H1 (cell line): ENCODE measurements around the gene MKX. TPM values are rescaled to one million over a fixed set of nuclear protein-coding genes. Genes with fewer than 3 reads are reported as not detected.
A peak's percentile ranks its signal among the peaks of the same experiment; 100 is the strongest.

Source experiments
- CTCF ChIA-PET: fragments of 300-600 bp; sonication (Branson Sonifier 250); formaldehyde crosslinking; loops from one replicate; lab custom pipeline; 2021; ENCODE audit not compliant: partially characterized antibody; lab: Charles Lee
- POLR2A ChIA-PET: fragments of 300-600 bp; sonication (Branson Sonifier 250); formaldehyde crosslinking; loops from one replicate; lab custom pipeline; 2021; ENCODE audit warnings: inconsistent platforms; ENCODE audit not compliant: partially characterized antibody; lab: Charles Lee
- DNase-seq, 2 experiments: peaks; one replicate each; pipeline versions ENCODE4 v3.0.0 to v3.0.0-alpha.2; 2010 to 2022; ENCODE audit warnings: low spot score in 2 of 2, low read depth in 1 of 2, mixed read lengths in 1 of 2
- FAIRE-seq: peaks from 2 replicates; lab custom pipeline; 2011; peaks lifted over from hg19 to GRCh38; lab: Jason Lieb, UNC
- H2AFZ ChIP-seq: 2 replicates; pipeline ENCODE4 v1.8.1; 2012; ENCODE audit warnings: low read length, inconsistent platforms
- H2AK5ac ChIP-seq: 2 replicates; pipeline ENCODE4 v1.6.1; 2013; ENCODE audit warnings: low read depth, low read length
- H2BK120ac ChIP-seq: replicated peaks from 2 replicates; pipeline ENCODE3; 2013; ENCODE audit warnings: low read depth, low read length, inconsistent platforms
- H2BK12ac ChIP-seq: 2 replicates; pipeline ENCODE4 v1.6.1; 2013; ENCODE audit warnings: low read depth, low read length
- H2BK15ac ChIP-seq: 2 replicates; pipeline ENCODE4 v1.6.1; 2013; ENCODE audit warnings: low read length
- H2BK20ac ChIP-seq: 2 replicates; pipeline ENCODE4 v1.6.1; 2013; ENCODE audit warnings: low read length
- H2BK5ac ChIP-seq: 2 replicates; pipeline ENCODE4 v1.6.1; 2013; ENCODE audit warnings: low read depth, low read length
- H3K14ac ChIP-seq: 2 replicates; pipeline ENCODE4 v1.6.1; 2013; ENCODE audit warnings: inconsistent platforms; ENCODE audit not compliant: insufficient read length
- H3K18ac ChIP-seq: 2 replicates; pipeline ENCODE4 v1.6.1; 2013; ENCODE audit warnings: low read length; ENCODE audit errors: extremely low read depth
- H3K23ac ChIP-seq: 2 replicates; pipeline ENCODE4 v1.6.1; 2013; ENCODE audit warnings: inconsistent platforms; ENCODE audit not compliant: insufficient read length
- H3K23me2 ChIP-seq: 2 replicates; pipeline ENCODE4 v1.6.1; 2013; ENCODE audit warnings: low read depth, low read length
- H3K27ac ChIP-seq: 2 replicates; pipeline ENCODE4 v1.6.1; 2011; ENCODE audit warnings: low read depth, low read length, inconsistent platforms
- H3K27me3 ChIP-seq, 4 experiments: replicated peaks in 1 of 4; 1 replicate in 1 of 4; 2 replicates in 3 of 4; pipeline versions ENCODE4 v1.6.1 to v1.8.1; 2011 to 2013; ENCODE audit warnings: low read length in 3 of 4, mild to moderate bottlenecking in 3 of 4, inconsistent platforms in 2 of 4, mixed read lengths in 2 of 4, moderate library complexity in 1 of 4; ENCODE audit not compliant: control insufficient read depth in 3 of 4, insufficient read depth in 3 of 4; ENCODE audit errors: extremely low read depth in 1 of 4
- H3K36me3 ChIP-seq, 4 experiments: 2 replicates each; pipeline versions ENCODE4 v1.6.1 to v1.8.1; 2011 to 2013; ENCODE audit warnings: mild to moderate bottlenecking in 4 of 4, low read length in 3 of 4, moderate library complexity in 2 of 4, control low read depth in 1 of 4, inconsistent platforms in 1 of 4; ENCODE audit not compliant: insufficient read depth in 4 of 4, control insufficient read depth in 2 of 4
- H3K4ac ChIP-seq: replicated peaks from 2 replicates; pipeline ENCODE3; 2013; ENCODE audit warnings: low read length, low read depth, mixed read lengths, inconsistent platforms; ENCODE audit not compliant: insufficient read length
- H3K4me1 ChIP-seq, 4 experiments: replicated peaks in 1 of 4; 1 replicate in 1 of 4; 2 replicates in 3 of 4; pipeline versions ENCODE4 v1.6.1 to v1.8.1; 2011 to 2013; ENCODE audit warnings: low read length in 3 of 4, inconsistent platforms in 2 of 4, mixed read lengths in 1 of 4; ENCODE audit not compliant: insufficient read depth in 4 of 4, control insufficient read depth in 3 of 4
- H3K4me2 ChIP-seq, 2 experiments: 2 replicates each; pipeline versions ENCODE4 v1.6.1 to v1.8.1; 2011 to 2013; ENCODE audit warnings: low read depth in 2 of 2, low read length in 2 of 2, control low read depth in 1 of 2, inconsistent platforms in 1 of 2, mild to moderate bottlenecking in 1 of 2; ENCODE audit not compliant: insufficient read depth in 1 of 2
- H3K4me3 ChIP-seq, 4 experiments: fragments of 200-600, 300-600 bp in 1 of 4; sonication (generic), shearing (Covaris generic), sonication (Bioruptor Twin) in 1 of 4; 2 replicates each; pipeline versions ENCODE4 v1.5.1 to v1.8.1; 2011 to 2016; ENCODE audit warnings: low read length in 4 of 4, low read depth in 3 of 4, control low read depth in 2 of 4, inconsistent platforms in 2 of 4, mild to moderate bottlenecking in 2 of 4, mixed read lengths in 1 of 4, moderate library complexity in 1 of 4; ENCODE audit not compliant: insufficient read depth in 2 of 4; ENCODE audit errors: extremely low read depth in 1 of 4
- H3K56ac ChIP-seq: replicated peaks from 2 replicates; pipeline ENCODE3; 2013; ENCODE audit warnings: low read depth, mild to moderate bottlenecking, mixed read lengths, low read length, inconsistent platforms; ENCODE audit not compliant: insufficient read length
- H3K79me1 ChIP-seq: 2 replicates; pipeline ENCODE4 v1.6.1; 2013; ENCODE audit warnings: low read depth, low read length, control low read depth
- H3K79me2 ChIP-seq, 2 experiments: 2 replicates each; pipeline versions ENCODE4 v1.6.1 to v1.8.1; 2012 to 2013; ENCODE audit warnings: low read length in 2 of 2, mild to moderate bottlenecking in 2 of 2, inconsistent platforms in 1 of 2; ENCODE audit not compliant: insufficient read depth in 2 of 2, control insufficient read depth in 1 of 2
- H3K9ac ChIP-seq, 4 experiments: replicated peaks in 1 of 4; 1 replicate in 1 of 4; 2 replicates in 3 of 4; pipeline versions ENCODE4 v1.6.1 to v1.8.1; 2011 to 2013; ENCODE audit warnings: low read depth in 3 of 4, low read length in 3 of 4, control low read depth in 2 of 4, mild to moderate bottlenecking in 2 of 4, moderate library complexity in 2 of 4, inconsistent platforms in 1 of 4; ENCODE audit errors: extremely low read depth in 1 of 4
- H3K9me3 ChIP-seq, 2 experiments: 2 replicates each; pipeline versions ENCODE4 v1.6.1 to v1.8.1; 2012 to 2013; ENCODE audit warnings: mild to moderate bottlenecking in 2 of 2, moderate library complexity in 2 of 2, control low read depth in 1 of 2, inconsistent platforms in 1 of 2, low read depth in 1 of 2, low read length in 1 of 2, mixed read lengths in 1 of 2; ENCODE audit not compliant: insufficient read depth in 2 of 2
- H4K20me1 ChIP-seq, 2 experiments: replicated peaks in 1 of 2; 2 replicates each; pipeline versions ENCODE3 to v1.8.1; 2011 to 2013; ENCODE audit warnings: inconsistent platforms in 2 of 2, low read length in 2 of 2, mild to moderate bottlenecking in 1 of 2; ENCODE audit not compliant: insufficient read depth in 2 of 2, control insufficient read depth in 1 of 2
- H4K5ac ChIP-seq: 2 replicates; pipeline ENCODE4 v1.6.1; 2013; ENCODE audit warnings: low read length, low read depth, mixed read lengths, inconsistent platforms; ENCODE audit not compliant: insufficient read length
- H4K8ac ChIP-seq: 2 replicates; pipeline ENCODE4 v1.8.0; 2013; ENCODE audit warnings: mild to moderate bottlenecking, moderate library complexity, low read length, inconsistent platforms; ENCODE audit not compliant: insufficient read depth; ENCODE audit errors: extremely low read depth
- H4K91ac ChIP-seq: replicated peaks from 2 replicates; pipeline ENCODE3; 2013; ENCODE audit warnings: low read length, mixed read lengths, inconsistent platforms; ENCODE audit not compliant: insufficient read length
- CHD2 ChIP-seq: IDR thresholded peaks from 2 replicates; pipeline ENCODE4 v1.6.1; 2012; ENCODE audit warnings: low read length, improper control_type of control experiment
- NANOG ChIP-seq: IDR thresholded peaks from 2 replicates; pipeline ENCODE4 v1.6.1; 2011; ENCODE audit warnings: low read length, low read depth, mild to moderate bottlenecking, inconsistent platforms; ENCODE audit not compliant: insufficient read depth, poor library complexity, severe bottlenecking
- WGBS, 2 experiments: shearing (Covaris generic) in 1 of 2; methylation state at CpG; one replicate each; pipeline versions ENCODE4 v1.1.6 to v1.1.7; 2013 to 2015; ENCODE audit warnings: low lambda C conversion rate in 2 of 2, mixed read lengths in 2 of 2, inconsistent platforms in 1 of 2, low coverage in 1 of 2, missing lambda C conversion rate in 1 of 2; ENCODE audit not compliant: insufficient replicate concordance in 2 of 2, insufficient coverage in 1 of 2, insufficient read length in 1 of 2; ENCODE audit errors: extremely low coverage in 1 of 2, missing lambda C conversion rate in 1 of 2; 5-methylcytosine and 5-hydroxymethylcytosine counted together
- polyA plus RNA-seq, 7 experiments: library from polyadenylated mRNA; depleted of rRNA in 3 of 7; stranded (reverse) in 5 of 7; unstranded in 2 of 7; fragments of >200 nt in 5 of 7; fragments of 200-250 nt in 2 of 7; gene quantifications; 1 replicate in 5 of 7; 2 replicates in 1 of 7; 4 replicates in 1 of 7; pipeline versions ENCODE4 v1.2.1 to v1.2.3, GENCODE V29; 2011 to 2013; ENCODE audit warnings: missing spikeins in 2 of 7, mixed read lengths in 2 of 7
- total RNA-seq: library from RNA; stranded (reverse); fragmentation: NEBNext Ultra II Directional; extraction: Animal tissue kit (Norgen Biotek cat#: 25700); gene quantifications from 2 replicates; pipeline ENCODE4 v1.2.1, GENCODE V29; 2021
- TF ChIP-seq, protein P1 (sequence below): IDR thresholded peaks from 2 replicates; pipeline ENCODE4 v1.6.1; 2011; ENCODE audit warnings: low read length, improper control_type of control experiment
- TF ChIP-seq, protein P2 (sequence below), 3 experiments: IDR thresholded peaks; 1 replicate in 2 of 3; 2 replicates in 1 of 3; pipeline versions ENCODE4 v1.5.1 to v1.6.1; 2011; ENCODE audit warnings: low read length in 3 of 3, mild to moderate bottlenecking in 3 of 3, inconsistent platforms in 2 of 3, low read depth in 1 of 3, moderate library complexity in 1 of 3; ENCODE audit not compliant: insufficient read depth in 1 of 3; ENCODE audit errors: control extremely low read depth in 1 of 3

MKX gene
- total and polyA plus RNA-seq, 2 of the 8 experiments (the other 6 are each of a cell fraction or from before 2014, with no cell fraction given): 0.21 to 1.3 TPM

DNA sequence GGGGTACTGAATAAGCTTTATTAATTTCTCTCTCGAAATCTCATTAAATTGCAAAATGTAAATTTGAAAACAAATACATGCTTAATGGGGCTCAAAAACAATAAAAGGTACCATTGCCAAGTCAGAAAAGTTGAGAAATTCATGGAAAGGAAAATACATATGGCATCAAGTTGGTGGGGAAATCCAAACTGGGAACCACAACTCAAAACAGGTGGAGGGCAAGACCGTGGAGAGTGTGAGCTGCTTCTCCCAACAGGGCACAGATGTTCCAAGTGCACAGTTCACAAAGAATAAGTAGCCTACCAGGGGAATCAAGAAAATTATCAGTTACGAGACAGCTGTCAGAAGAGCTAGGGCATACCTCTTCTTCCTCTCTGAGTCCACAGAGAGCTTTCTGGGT lies 26.6 kb downstream of the MKX start:
- no peaks in the 10 kb centered on the region for H3K79me2 ChIP-seq
- FAIRE-seq: no peak
- TF ChIP-seq CHD2: no peak
- no peak for TF ChIP-seq NANOG
- TF ChIP-seq, protein P1, sequence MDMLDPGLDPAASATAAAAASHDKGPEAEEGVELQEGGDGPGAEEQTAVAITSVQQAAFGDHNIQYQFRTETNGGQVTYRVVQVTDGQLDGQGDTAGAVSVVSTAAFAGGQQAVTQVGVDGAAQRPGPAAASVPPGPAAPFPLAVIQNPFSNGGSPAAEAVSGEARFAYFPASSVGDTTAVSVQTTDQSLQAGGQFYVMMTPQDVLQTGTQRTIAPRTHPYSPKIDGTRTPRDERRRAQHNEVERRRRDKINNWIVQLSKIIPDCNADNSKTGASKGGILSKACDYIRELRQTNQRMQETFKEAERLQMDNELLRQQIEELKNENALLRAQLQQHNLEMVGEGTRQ: no peak
- TF ChIP-seq, protein P2, sequence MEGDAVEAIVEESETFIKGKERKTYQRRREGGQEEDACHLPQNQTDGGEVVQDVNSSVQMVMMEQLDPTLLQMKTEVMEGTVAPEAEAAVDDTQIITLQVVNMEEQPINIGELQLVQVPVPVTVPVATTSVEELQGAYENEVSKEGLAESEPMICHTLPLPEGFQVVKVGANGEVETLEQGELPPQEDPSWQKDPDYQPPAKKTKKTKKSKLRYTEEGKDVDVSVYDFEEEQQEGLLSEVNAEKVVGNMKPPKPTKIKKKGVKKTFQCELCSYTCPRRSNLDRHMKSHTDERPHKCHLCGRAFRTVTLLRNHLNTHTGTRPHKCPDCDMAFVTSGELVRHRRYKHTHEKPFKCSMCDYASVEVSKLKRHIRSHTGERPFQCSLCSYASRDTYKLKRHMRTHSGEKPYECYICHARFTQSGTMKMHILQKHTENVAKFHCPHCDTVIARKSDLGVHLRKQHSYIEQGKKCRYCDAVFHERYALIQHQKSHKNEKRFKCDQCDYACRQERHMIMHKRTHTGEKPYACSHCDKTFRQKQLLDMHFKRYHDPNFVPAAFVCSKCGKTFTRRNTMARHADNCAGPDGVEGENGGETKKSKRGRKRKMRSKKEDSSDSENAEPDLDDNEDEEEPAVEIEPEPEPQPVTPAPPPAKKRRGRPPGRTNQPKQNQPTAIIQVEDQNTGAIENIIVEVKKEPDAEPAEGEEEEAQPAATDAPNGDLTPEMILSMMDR (IDR thresholded peaks at IDR 0.05; ENCODE audit: control extremely low read depth in 1 of 3, insufficient read depth in 1 of 3, low read depth in 1 of 3, low read length in 3 of 3): no peak

More for the DNA sequence above, 26.6 kb downstream of the MKX start:
- H3K9me3 ChIP-seq: no peaks in the 10 kb centered on the region
- H2BK15ac ChIP-seq: no peak overlapping the region
- no peak overlapping the region for H3K23ac ChIP-seq
- no peak overlapping the region for H3K4me3 ChIP-seq
- H2BK12ac ChIP-seq: no peak overlapping the region
- no peak overlapping the region for H2BK120ac ChIP-seq
- no peak overlapping the region for H4K5ac ChIP-seq
- H3K23me2 ChIP-seq: no peaks in the 10 kb centered on the region; the same call in 1 of the 2 replicates
- no peak overlapping the region for H3K18ac ChIP-seq
- H3K27me3 ChIP-seq: peaks cover 0 to 1% (median 0%) of the 10 kb centered on the region in 4 experiments; a peak in 1 of 7 replicates
- H4K8ac ChIP-seq: no peak overlapping the region
- H3K4me2 ChIP-seq: no peak overlapping the region
- no peaks in the 10 kb centered on the region for H4K20me1 ChIP-seq
- no peak overlapping the region for H3K56ac ChIP-seq
- POLR2A ChIA-PET: no interaction called here
- H3K14ac ChIP-seq: no peak overlapping the region
- H3K36me3 ChIP-seq: no peaks in the 10 kb centered on the region
- H2AK5ac ChIP-seq: no peak overlapping the region
- no peaks in the 10 kb centered on the region for H3K79me1 ChIP-seq
- no peak for DNase-seq
- no peak overlapping the region for H3K9ac ChIP-seq
- H3K27ac ChIP-seq: no peak overlapping the region
- H3K4me1 ChIP-seq: 0 out of 7 replicates have a peak, but pooled peaks cover 0 to under 1% (median 0%) of the 10 kb centered on the region in 4 experiments
- H2AFZ ChIP-seq: 0 out of 2 replicates have a peak overlapping the region, but pooled peaks have one; percentile 6
- H4K91ac ChIP-seq: no peak overlapping the region
- no peak overlapping the region for H2BK5ac ChIP-seq
- no peak overlapping the region for H2BK20ac ChIP-seq
- no peak overlapping the region for H3K4ac ChIP-seq
- CTCF ChIA-PET: interaction anchor here (1.6 kb wide), 1 partner anchor 57 kb away, joined by 3 read pairs; no protein-coding TSS in a partner anchor
- 97% methylated on average over 3 of the region's 3 CpGs; no CpG with 5 or more reads in 1 of the 2 experiments for WGBS, 2 experiments
